ENCODE data around the gene NUBP1.

NUBP1 gene

DNA sequence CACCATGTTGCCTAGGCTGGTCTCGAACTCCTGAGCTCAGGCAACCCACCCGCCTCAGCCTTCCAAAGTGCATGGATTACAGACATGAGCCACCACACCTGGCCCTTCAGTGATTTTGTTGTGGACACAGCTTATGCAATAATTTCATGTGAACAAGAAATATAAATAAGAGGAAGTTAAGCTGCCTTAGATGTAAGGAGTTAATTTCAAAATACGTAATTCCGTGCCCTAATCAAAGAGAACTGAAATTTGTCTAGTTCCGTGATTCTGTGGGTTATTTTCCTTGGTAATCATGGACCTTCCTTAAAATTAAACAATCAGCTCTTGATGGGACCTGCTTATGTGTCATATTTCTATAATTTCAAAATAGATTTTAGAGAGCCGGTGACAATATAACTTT, 63.1 kb downstream of the NUBP1 start:
- DNase-seq (no peak), ATAC-seq (no peak)

DNA sequence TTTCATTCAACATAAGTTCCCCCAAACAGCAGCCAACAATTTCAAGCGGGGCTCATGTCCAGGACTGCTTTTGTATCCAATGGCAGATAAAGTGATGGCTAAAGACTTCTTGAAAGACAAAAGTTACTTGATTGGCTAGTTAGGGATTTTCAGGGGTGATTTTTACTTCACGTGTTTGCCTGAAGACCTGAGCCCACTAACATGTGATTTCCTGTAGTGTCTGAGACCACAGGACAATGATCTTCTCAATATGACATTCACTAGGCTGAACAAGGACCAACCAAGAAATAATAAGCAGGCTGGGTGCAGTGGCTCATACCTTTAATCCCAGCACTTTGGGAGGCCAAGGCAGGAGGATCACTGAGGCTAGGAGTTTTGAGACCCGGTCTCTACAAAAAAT, 64.6 kb downstream of the NUBP1 start:
- DNase-seq (no peak), ATAC-seq (no peak)

DNA sequence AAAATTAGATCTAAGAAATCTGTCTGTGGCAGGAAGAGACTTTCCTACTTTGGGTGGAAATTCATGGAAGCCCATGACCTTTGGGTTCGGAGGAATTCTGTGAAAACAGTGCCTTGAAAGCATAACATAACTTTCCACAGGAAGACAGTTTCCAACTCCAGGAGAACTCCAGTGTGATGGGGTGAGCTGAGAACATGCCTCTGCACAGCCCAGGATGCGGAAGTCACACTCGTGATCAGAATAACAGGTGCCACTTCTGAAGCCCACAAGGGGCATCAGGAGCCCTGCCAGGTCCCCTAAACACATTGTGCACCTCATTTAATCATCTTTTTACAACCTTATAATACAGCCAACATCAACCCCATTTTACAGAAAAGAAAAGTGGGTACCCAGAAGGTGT, 65.2 kb downstream of the NUBP1 start:
- DNase-seq (no peak), ATAC-seq (no peak)

DNA sequence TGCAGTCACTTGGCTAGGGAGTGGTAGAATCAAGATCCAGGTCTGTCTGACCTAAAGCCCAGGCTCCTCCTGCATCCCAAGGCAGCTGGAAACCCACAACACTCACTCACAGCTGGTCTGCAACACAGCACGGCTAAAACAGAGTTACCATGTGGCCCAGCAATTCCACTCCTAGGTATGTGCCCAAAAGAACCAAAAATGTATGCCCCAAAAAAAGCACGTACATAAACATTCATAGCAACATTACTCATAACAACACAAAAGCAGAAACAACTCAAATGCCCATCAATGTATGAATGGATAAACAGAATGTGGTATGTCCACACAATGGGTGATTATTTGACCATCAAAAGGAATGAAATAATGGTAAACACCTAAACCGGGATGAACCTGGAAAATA, 66.1 kb downstream of the NUBP1 start:
- no peak for ATAC-seq

DNA sequence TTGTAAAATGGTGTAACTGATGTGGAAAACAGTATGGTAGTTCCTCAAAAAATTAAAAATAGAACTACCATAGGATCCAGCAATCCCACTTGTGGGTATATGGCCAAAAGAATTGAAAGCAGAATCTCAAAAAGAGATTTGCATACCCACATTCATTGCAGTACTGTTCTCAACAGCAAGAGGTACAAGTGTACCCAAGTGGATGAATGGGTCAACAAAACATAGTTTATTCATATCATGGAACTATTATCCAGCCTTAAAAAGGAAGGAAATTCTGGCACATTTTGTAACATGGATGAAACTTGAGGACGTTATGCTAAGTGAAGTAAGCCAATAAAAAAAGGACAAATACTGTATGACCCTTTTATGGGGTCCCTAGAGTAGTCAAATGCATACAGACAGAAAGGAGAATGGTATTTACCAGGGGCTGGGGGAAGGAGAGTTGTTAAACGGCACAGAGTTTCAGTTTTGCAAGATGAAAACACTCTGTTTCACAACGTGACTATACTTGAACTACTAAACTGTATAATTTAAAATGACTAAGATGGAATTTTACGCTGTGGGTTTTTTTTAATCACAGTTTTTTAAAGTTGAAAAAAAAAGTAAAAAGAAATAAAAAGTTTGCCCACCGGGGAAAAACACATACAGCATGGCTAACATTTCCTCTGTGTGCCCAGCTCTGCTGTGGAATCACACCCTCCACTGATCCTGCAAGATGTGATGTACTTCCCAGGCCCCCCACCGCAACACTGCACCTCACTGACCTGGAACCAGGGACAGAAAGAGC, 68.9 kb downstream of the NUBP1 start:
- DNase-seq (no peak), ATAC-seq (peak; percentile 65)

More for the DNA sequence above, 66.1 kb downstream of the NUBP1 start:
- no peak for DNase-seq

DNA sequence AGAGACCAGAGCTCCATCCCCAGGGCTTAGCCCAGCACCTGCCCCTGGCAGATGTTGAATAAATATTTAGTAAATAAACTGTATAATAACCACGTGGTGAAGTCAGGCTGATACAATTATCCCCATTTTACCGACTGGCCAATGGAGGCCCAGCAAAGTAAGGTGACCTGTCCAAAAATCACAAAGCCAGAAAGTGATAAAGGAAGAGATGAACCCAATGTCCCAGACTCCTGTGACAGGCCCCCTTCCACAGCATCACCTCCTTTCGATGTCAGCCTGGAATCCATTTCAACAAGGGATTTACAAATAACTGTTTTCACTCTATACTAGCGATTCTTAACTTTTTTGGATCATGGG, 69.4 kb downstream of the NUBP1 start:
- no peak for ATAC-seq
- no peak for DNase-seq

DNA sequence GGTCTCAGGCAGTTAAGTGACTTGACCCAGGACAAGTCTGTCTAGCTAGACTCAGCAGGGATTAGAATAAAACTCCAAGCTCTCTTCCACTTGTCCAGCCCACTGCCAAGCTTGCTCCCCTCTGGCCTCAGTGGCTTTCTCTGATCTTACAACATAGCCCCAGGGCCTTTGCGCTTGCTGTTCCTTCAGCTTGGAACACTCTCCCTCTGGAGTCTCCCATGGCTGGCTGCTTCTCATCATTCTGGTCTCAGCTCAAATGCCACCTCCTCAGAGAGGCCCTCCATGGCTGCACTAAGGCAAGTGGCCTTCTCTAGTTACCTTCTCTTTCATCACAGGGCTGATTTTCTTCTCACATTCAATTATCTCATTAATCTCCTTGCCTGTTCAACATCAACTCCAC, 73.9 kb downstream of the NUBP1 start:
- no peak for ATAC-seq
- DNase-seq: no peak

DNA sequence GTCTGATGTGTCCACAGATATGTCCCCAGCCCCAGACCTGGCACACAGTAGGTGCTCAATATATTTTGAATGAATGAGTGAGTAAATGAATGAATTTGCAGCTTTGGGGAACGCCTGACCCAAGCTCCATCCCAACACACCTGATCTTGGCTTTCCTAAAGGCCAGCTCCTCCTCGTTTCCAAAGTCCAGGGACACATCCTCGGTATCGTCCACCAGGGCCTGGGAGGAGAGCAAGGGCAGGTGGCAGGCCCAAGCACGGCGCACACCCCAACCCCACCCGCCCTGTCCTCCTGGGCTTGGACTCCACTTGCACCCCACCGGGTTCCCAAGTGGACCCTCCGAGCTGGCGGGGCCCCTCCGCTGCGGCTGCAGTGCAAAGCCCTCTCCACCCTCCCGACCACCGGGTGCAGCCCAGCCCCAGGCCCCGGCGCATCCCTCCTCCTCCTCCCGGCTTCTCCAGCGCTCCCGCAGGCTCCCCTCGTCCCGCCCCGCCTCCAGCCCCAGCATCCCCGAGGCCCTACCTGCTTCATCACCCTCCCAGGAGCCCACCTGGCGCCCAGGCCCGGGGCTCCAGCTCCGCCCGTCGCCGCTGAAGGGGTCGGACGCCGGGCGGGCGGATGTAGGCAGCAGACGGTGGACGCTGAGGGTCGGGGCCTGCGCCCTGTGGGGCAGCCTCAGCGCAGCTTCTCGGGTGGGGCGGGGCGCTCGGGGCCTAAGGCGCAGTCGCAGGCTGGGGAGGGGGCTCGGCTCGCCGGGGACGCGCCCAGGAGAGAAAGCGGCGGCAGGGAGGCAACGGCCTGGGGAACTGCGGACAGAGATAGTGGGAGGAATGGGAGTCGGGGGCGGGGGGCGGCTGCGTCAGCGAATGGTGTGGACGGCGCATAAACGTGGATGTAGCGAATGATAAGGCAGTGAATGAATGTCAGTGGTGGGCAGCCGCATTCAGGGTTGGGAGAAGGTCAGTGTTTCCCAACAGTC, 74.6 kb downstream of the NUBP1 start, which contains the start of gene TVP23A:
Gene TVP23A (minus strand): TSS at position 832 of the 979 bp plus-strand sequence. CDS start 301 bp downstream, at position 531.
- no peak for ATAC-seq
- DNase-seq: no peak

Measured in stimulated activated naive CD8-positive, alpha-beta T cell treated with anti-CD3 and anti-CD28 coated beads, Interleukin-15, Interleukin-2, amounts not matched to agents 100 U/mL and 50 U/mL, for 24 hours (primary cell).